Mesenchymal stem cell (in vitro differentiated cells and primary cell): ENCODE measurements around the gene BID.

ENCODE experiments used
- DNase-seq: peaks from one replicate; pipeline ENCODE4 v3.0.0-alpha.2; 2013
- H2AFZ ChIP-seq: one replicate; pipeline ENCODE4 v1.6.1; 2013; ENCODE audit warnings: low read depth, mild to moderate bottlenecking, control low read depth, inconsistent platforms, low read length, moderate library complexity
- H2AK5ac ChIP-seq: 2 replicates; pipeline ENCODE4 v1.6.1; 2013; ENCODE audit warnings: low read length, moderate library complexity, mild to moderate bottlenecking, inconsistent platforms; ENCODE audit not compliant: severe bottlenecking
- H2BK120ac ChIP-seq: one replicate; pipeline ENCODE4 v1.6.1; 2013; ENCODE audit warnings: low read depth, mild to moderate bottlenecking, inconsistent platforms, low read length, moderate library complexity
- H2BK12ac ChIP-seq, 2 experiments: one replicate each; pipeline ENCODE4 v1.6.1; 2013; ENCODE audit warnings: inconsistent platforms in 2 of 2, low read length in 2 of 2, mild to moderate bottlenecking in 2 of 2, moderate library complexity in 2 of 2, control low read depth in 1 of 2
- H2BK15ac ChIP-seq: one replicate; pipeline ENCODE4 v1.6.1; 2013; ENCODE audit warnings: mild to moderate bottlenecking, low read depth, inconsistent platforms; ENCODE audit not compliant: poor library complexity, severe bottlenecking
- H2BK5ac ChIP-seq: 2 replicates; pipeline ENCODE4 v1.6.1; 2013; ENCODE audit warnings: low read depth, mild to moderate bottlenecking, low read length, control low read depth, inconsistent platforms; ENCODE audit not compliant: poor library complexity, severe bottlenecking
- H3K14ac ChIP-seq, 2 experiments: one replicate each; pipeline ENCODE4 v1.6.1; 2013; ENCODE audit warnings: inconsistent platforms in 2 of 2, low read length in 2 of 2, control low read depth in 1 of 2, mild to moderate bottlenecking in 1 of 2, moderate library complexity in 1 of 2
- H3K18ac ChIP-seq, 2 experiments: one replicate each; pipeline ENCODE4 v1.6.1; 2013; ENCODE audit warnings: inconsistent platforms in 2 of 2, low read length in 2 of 2, control low read depth in 1 of 2, low read depth in 1 of 2, mild to moderate bottlenecking in 1 of 2
- H3K23ac ChIP-seq, 2 experiments: one replicate each; pipeline ENCODE4 v1.6.1; 2013; ENCODE audit warnings: inconsistent platforms in 2 of 2, low read length in 2 of 2, mild to moderate bottlenecking in 2 of 2, moderate library complexity in 2 of 2, control low read depth in 1 of 2
- H3K27ac ChIP-seq: 2 replicates; pipeline ENCODE4 v1.5.1; 2013; ENCODE audit warnings: mild to moderate bottlenecking, moderate library complexity, low read length, control low read depth, inconsistent platforms; ENCODE audit not compliant: poor library complexity, severe bottlenecking
- H3K27me3 ChIP-seq, 2 experiments: 2 replicates each; pipeline versions ENCODE4 v1.6.1 to v1.7.0; 2013; ENCODE audit warnings: low read length in 2 of 2, mild to moderate bottlenecking in 2 of 2, moderate library complexity in 2 of 2, control low read depth in 1 of 2, inconsistent platforms in 1 of 2; ENCODE audit not compliant: control insufficient read depth in 1 of 2, insufficient read depth in 1 of 2
- H3K36me3 ChIP-seq, 2 experiments: 2 replicates each; pipeline versions ENCODE4 v1.6.1 to v1.7.0; 2013; ENCODE audit warnings: low read length in 2 of 2, control low read depth in 1 of 2, inconsistent platforms in 1 of 2, low read depth in 1 of 2, mild to moderate bottlenecking in 1 of 2; ENCODE audit not compliant: insufficient read depth in 2 of 2, control insufficient read depth in 1 of 2
- H3K4ac ChIP-seq, 2 experiments: one replicate each; pipeline ENCODE4 v1.6.1; 2013; ENCODE audit warnings: inconsistent platforms in 2 of 2, low read length in 2 of 2, mild to moderate bottlenecking in 2 of 2, moderate library complexity in 2 of 2, control low read depth in 1 of 2, low read depth in 1 of 2
- H3K4me1 ChIP-seq: 2 replicates; pipeline ENCODE4 v1.6.1; 2013; ENCODE audit warnings: low read depth, low read length, control low read depth; ENCODE audit not compliant: control insufficient read depth, insufficient read depth
- H3K4me2 ChIP-seq: 2 replicates; pipeline ENCODE4 v1.6.1; 2013; ENCODE audit warnings: low read length, mild to moderate bottlenecking, inconsistent platforms; ENCODE audit not compliant: poor library complexity, severe bottlenecking
- H3K4me3 ChIP-seq, 2 experiments: 2 replicates each; pipeline versions ENCODE4 v1.5.1 to v1.7.0; 2013; ENCODE audit warnings: low read length in 2 of 2, mild to moderate bottlenecking in 2 of 2, control low read depth in 1 of 2, low read depth in 1 of 2; ENCODE audit not compliant: insufficient read depth in 1 of 2
- H3K79me1 ChIP-seq: replicated peaks from 2 replicates; pipeline ENCODE4 v1.6.1; 2013; ENCODE audit warnings: mild to moderate bottlenecking, control low read depth, low read length, inconsistent platforms; ENCODE audit not compliant: poor library complexity, severe bottlenecking
- H3K9ac ChIP-seq: 2 replicates; pipeline ENCODE4 v1.7.0; 2013; ENCODE audit warnings: mild to moderate bottlenecking, low read length, moderate library complexity
- H3K9me3 ChIP-seq: 2 replicates; pipeline ENCODE4 v1.7.0; 2013; ENCODE audit warnings: mild to moderate bottlenecking, low read length; ENCODE audit not compliant: control insufficient read depth
- H4K8ac ChIP-seq: one replicate; pipeline ENCODE4 v1.6.1; 2013; ENCODE audit warnings: inconsistent platforms, mild to moderate bottlenecking, low read length, moderate library complexity
- H4K91ac ChIP-seq: one replicate; pipeline ENCODE4 v1.6.1; 2013; ENCODE audit warnings: mild to moderate bottlenecking, low read length, inconsistent platforms
- WGBS: methylation state at CpG from one replicate; pipeline ENCODE4 v1.1.7; 2013; ENCODE audit warnings: mixed read lengths; 5-methylcytosine and 5-hydroxymethylcytosine counted together

The BID gene

DNA sequence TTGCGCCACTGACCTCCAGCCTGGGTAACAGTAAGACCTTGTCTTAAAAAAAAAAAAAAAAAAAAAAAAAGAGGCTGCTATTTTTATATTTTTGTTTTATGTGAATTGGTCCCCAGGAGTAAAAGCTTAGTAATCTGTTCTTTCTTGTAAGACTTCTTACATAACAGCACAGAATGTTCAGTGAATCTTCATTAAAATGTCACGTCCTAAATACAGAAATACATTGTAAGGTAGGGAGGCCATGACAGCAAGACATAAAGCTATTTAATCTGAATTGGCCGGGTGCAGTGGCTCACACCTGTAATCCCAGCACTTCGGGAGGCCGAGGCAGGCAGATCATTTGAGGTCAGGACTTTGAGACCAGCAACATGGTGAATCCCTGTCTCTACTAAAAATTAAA is 64.2 kb downstream of the BID start:
- Histone ChIP-seq H3K4me3 (no peak overlapping the region), H3K9me3 (no peaks in the 10 kb centered on the region), H2BK12ac (no peak overlapping the region), H2BK15ac (no peak overlapping the region), H2AFZ (no peak overlapping the region), H2BK5ac (no peak overlapping the region), H3K9ac (no peak overlapping the region), H3K4me1 (peaks cover 4% of the 10 kb centered on the region), H3K4me2 (no peak overlapping the region), H3K23ac (no peak overlapping the region), H3K79me1 (peaks cover 10% of the 10 kb centered on the region), H3K4ac (no peak overlapping the region), H2BK120ac (no peak overlapping the region), H3K27me3 (no peaks in the 10 kb centered on the region), H4K8ac (no peak overlapping the region), H4K91ac (no peak overlapping the region), H2AK5ac (no peak overlapping the region), H3K36me3 (peaks cover 4 to 16% of the 10 kb centered on the region in 2 experiments), H3K27ac (no peak overlapping the region), H3K14ac (no peak overlapping the region), H3K18ac (no peak overlapping the region)
- no peak for DNase-seq
- WGBS, result over 99% methylated on average over 5 of the region's 5 CpGs

DNA sequence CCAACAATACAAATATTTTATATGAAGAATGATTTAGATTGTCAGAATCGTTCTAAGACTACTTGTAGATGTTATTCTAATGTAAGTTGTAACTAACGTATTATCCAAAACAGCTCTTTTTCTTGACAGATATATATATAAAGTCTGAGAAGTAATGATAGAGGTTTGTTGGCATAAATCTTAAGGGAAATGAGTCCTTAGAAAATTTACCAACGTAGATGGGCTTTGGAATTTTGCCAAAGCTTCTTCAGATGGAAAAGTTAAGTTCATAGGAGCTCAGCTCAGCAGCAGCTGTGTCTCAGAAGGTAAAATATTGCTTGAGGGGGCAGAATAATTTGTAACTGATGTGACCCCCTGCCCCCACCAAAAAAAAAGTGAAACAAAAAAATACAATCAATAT is 66.7 kb downstream of the BID start:
- no peak overlapping the region for H2BK15ac ChIP-seq
- H3K36me3 ChIP-seq, result peaks cover 9 to 17% of the 10 kb centered on the region in 2 experiments
- H3K4me2 ChIP-seq, result peak overlapping the region; percentile 88
- no peak overlapping the region for H2AK5ac ChIP-seq
- no peak overlapping the region for H3K23ac ChIP-seq
- peaks cover 4% of the 10 kb centered on the region for H3K4me1 ChIP-seq
- H2BK12ac ChIP-seq, result no peak overlapping the region
- DNase-seq, result peak; percentile 43
- no peak overlapping the region for H2AFZ ChIP-seq
- no peak overlapping the region for H2BK5ac ChIP-seq
- no peak overlapping the region for H2BK120ac ChIP-seq
- no peaks in the 10 kb centered on the region for H3K27me3 ChIP-seq
- peak overlapping the region; percentile 91 for H3K27ac ChIP-seq
- H3K9ac ChIP-seq, result peak overlapping the region; percentile 92
- no peak overlapping the region for H3K4ac ChIP-seq
- no peaks in the 10 kb centered on the region for H3K9me3 ChIP-seq
- H4K8ac ChIP-seq, result no peak overlapping the region
- H3K14ac ChIP-seq, result no peak overlapping the region
- H3K79me1 ChIP-seq, result peaks cover 9% of the 10 kb centered on the region
- peak overlapping the region in 1 of 2 experiments; percentile 78 for H3K4me3 ChIP-seq
- H3K18ac ChIP-seq, result no peak overlapping the region
- 5% methylated on average over 1 of the region's 3 CpGs for WGBS
- no peak overlapping the region for H4K91ac ChIP-seq

GRCh38 chr22:17706947-17707346 is 67.3 kb downstream of the BID start:
- no peak overlapping the region for H4K91ac ChIP-seq
- no peak overlapping the region for H2BK5ac ChIP-seq
- H3K36me3 ChIP-seq, result peaks cover 13 to 22% of the 10 kb centered on the region in 2 experiments
- H3K9me3 ChIP-seq, result no peaks in the 10 kb centered on the region
- no peak overlapping the region for H2BK12ac ChIP-seq
- peaks cover 12% of the 10 kb centered on the region for H3K79me1 ChIP-seq
- H3K18ac ChIP-seq, result peak overlapping the region in 1 of 2 experiments; percentile 33
- H3K4me1 ChIP-seq, result peaks cover 4% of the 10 kb centered on the region
- H3K27me3 ChIP-seq, result no peaks in the 10 kb centered on the region
- 100% methylated on average over 1 of the region's 1 CpG for WGBS
- no peak overlapping the region for H2BK15ac ChIP-seq
- no peak overlapping the region for H2BK120ac ChIP-seq
- H3K27ac ChIP-seq, result peak overlapping the region; percentile 91
- H4K8ac ChIP-seq, result no peak overlapping the region
- H3K4ac ChIP-seq, result peak overlapping the region in 1 of 2 experiments; percentile 41
- H2AK5ac ChIP-seq, result peak overlapping the region; percentile 48
- H3K4me3 ChIP-seq, result peak overlapping the region in 1 of 2 experiments; percentile 78
- no peak overlapping the region for H2AFZ ChIP-seq
- H3K4me2 ChIP-seq, result peak overlapping the region; percentile 88
- DNase-seq, result no peak
- no peak overlapping the region for H3K14ac ChIP-seq
- peak overlapping the region; percentile 92 for H3K9ac ChIP-seq
- H3K23ac ChIP-seq, result no peak overlapping the region

DNA sequence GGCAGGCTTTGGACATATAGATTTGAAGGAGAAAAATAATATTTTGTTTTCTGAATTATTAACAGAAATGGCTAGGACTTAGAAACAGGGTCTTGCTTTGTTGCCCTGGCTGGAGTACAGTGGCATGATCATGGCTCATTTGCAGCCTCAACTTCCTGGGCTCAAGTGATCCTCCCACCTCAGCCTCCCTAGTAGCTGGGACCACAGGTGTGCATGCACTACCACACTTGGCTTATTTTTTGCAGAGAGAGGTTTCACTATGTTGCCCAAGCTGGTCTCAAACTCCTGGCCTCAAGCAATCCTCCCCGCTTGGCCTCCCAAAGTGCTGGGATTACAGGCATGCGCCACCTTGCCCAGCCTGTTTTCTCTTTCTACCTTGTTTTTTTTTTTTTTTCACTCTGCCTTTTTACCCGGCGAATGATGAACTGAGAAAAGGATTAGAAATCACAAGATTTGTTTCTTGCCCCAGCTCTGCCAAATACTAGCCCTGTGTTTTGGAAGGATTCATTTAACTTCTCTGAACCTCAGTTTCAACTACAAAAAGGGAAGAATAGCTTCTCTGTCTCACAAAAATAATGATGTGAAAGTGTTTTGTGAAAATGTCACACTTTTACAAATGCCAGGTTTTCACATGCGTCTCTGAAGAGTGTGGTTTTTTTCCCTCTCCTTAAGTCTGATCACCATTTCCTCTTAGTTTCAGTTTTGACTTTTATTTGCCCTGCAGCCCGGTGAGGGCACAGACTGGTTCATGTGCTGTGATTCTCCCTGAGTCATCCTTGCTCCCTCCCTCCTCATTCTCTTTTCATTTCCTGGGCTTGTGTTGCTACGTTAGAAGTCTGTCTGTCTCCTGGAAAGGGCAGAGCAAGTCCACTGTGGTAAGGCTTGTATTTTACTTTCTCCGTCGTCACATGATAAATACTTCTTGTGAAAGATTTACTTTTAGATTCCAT is 68.0 kb downstream of the BID start:
- Histone ChIP-seq H2BK120ac (no peak overlapping the region), H2BK15ac (no peak overlapping the region), H2AK5ac (no peak overlapping the region), H3K79me1 (peaks cover 8% of the 10 kb centered on the region), H3K9ac (peak overlapping the region; percentile 92), H2AFZ (no peak overlapping the region), H3K4me1 (peaks cover 4% of the 10 kb centered on the region), H3K4me2 (peak overlapping the region; percentile 24), H3K4me3 (peak overlapping the region in 1 of 2 experiments; percentile 78), H3K14ac (peak overlapping the region in 1 of 2 experiments; percentile 42), H3K27me3 (no peaks in the 10 kb centered on the region), H4K91ac (peak overlapping the region; percentile 28), H4K8ac (peak overlapping the region; percentile 52), H3K27ac (peak overlapping the region; percentile 91), H3K36me3 (peaks cover 13 to 24% of the 10 kb centered on the region in 2 experiments), H3K9me3 (no peaks in the 10 kb centered on the region), H2BK12ac (peak overlapping the region in 1 of 2 experiments; percentile 15), H3K4ac (peak overlapping the region; percentile 35 to 59), H3K18ac (peak overlapping the region in 1 of 2 experiments; percentile 64), H3K23ac (no peak overlapping the region), H2BK5ac (no peak overlapping the region)
- DNase-seq, result peak; percentile 97
- WGBS, result 46% methylated on average over 7 of the region's 9 CpGs
